Vagina (tissue), 2 donors: ENCODE results near the gene NOP10.

Source experiments
- POLR2A ChIP-seq, 2 donors: fragments of 450-650 bp; IDR thresholded peaks; one replicate each; pipeline ENCODE4 v1.6.1; 2017; ENCODE audit warnings: antibody characterized with exemption in 2 of 2, mild to moderate bottlenecking in 2 of 2, moderate library complexity in 2 of 2
- TF ChIP-seq, protein P1 (sequence below), 3 experiments: fragments of 450-650 bp in 2 of 3; fragments of 200-600 bp in 1 of 3; sonication (generic) in 1 of 3; IDR thresholded peaks; one replicate each; pipeline ENCODE4 v1.5.1; 2017 to 2019; ENCODE audit warnings: antibody characterized with exemption in 3 of 3, mild to moderate bottlenecking in 2 of 3, moderate library complexity in 2 of 3

DNA sequence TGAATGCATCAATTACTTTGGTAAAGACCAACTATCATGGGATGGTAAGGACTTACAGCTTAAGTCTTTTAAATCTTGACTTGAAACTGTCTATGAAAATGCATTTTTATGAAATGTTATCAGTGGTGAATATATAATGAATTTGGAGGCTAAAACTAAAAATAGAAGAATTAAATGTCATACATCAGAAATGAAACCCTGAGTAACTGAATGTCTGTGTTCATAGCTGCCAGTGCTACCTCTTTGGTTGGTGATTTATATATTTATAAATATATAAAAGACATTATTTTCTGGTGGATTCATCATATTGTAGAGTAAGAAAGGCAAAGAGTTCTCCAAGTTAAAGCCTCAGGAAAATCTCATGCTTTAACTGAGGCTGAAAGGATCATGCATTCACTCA lies 17.6 kb downstream of the NOP10 start:
- TF ChIP-seq POLR2A (IDR thresholded peaks at IDR 0.05): no peak
- TF ChIP-seq, protein P1, sequence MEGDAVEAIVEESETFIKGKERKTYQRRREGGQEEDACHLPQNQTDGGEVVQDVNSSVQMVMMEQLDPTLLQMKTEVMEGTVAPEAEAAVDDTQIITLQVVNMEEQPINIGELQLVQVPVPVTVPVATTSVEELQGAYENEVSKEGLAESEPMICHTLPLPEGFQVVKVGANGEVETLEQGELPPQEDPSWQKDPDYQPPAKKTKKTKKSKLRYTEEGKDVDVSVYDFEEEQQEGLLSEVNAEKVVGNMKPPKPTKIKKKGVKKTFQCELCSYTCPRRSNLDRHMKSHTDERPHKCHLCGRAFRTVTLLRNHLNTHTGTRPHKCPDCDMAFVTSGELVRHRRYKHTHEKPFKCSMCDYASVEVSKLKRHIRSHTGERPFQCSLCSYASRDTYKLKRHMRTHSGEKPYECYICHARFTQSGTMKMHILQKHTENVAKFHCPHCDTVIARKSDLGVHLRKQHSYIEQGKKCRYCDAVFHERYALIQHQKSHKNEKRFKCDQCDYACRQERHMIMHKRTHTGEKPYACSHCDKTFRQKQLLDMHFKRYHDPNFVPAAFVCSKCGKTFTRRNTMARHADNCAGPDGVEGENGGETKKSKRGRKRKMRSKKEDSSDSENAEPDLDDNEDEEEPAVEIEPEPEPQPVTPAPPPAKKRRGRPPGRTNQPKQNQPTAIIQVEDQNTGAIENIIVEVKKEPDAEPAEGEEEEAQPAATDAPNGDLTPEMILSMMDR (IDR thresholded peaks at IDR 0.05): no peak
